ENCODE results near the gene CHST10.
"Not testable (repeated sequence)": the region's sequence is repeated elsewhere in the genome, so short reads cannot be mapped to it uniquely, and the experiment has no call there.

CHST10 gene

GRCh38 chr2:100392715-100393114 lies 24.8 kb downstream of the CHST10 start:
- no peak for DNase-seq (ENCODE audit: low read depth)

- DNase-seq (ENCODE audit: low read depth) = no peak
These were observed 25.5 kb downstream of the CHST10 start for GRCh38 chr2:100391735-100392515.

GRCh38 chr2:100390001-100390940 lies 27.2 kb downstream of the CHST10 start:
- no peak for DNase-seq (ENCODE audit: low read depth)

GRCh38 chr2:100388703-100389102 lies 28.8 kb downstream of the CHST10 start:
- DNase-seq (ENCODE audit: low read depth) = no peak

GRCh38 chr2:100383954-100384353 lies 33.5 kb downstream of the CHST10 start:
- no peak for DNase-seq (ENCODE audit: low read depth)

- no peak for DNase-seq (ENCODE audit: low read depth)
These were observed 34.2 kb downstream of the CHST10 start for GRCh38 chr2:100383306-100383705.

GRCh38 chr2:100381240-100381639 lies 36.2 kb downstream of the CHST10 start:
- peak; percentile 71 for DNase-seq (ENCODE audit: low read depth)

GRCh38 chr2:100380681-100381080 lies 36.8 kb downstream of the CHST10 start:
- no peak for DNase-seq (ENCODE audit: low read depth)

GRCh38 chr2:100376836-100377235 lies 40.6 kb downstream of the CHST10 start:
- DNase-seq (ENCODE audit: low read depth) = no peak

GRCh38 chr2:100367163-100367562 lies 50.3 kb downstream of the CHST10 start:
- DNase-seq (ENCODE audit: low read depth) = no peak

- DNase-seq (ENCODE audit: low read depth) = no peak
These were observed 52.0 kb downstream of the CHST10 start for GRCh38 chr2:100365434-100365833.

- DNase-seq (ENCODE audit: low read depth) = not testable (repeated sequence)
These were observed 55.2 kb downstream of the CHST10 start for GRCh38 chr2:100362269-100362668.

GRCh38 chr2:100359576-100359975 lies 57.9 kb downstream of the CHST10 start:
- DNase-seq (ENCODE audit: low read depth) = no peak

GRCh38 chr2:100358554-100358953 lies 58.9 kb downstream of the CHST10 start:
- no peak for DNase-seq (ENCODE audit: low read depth)

GRCh38 chr2:100352521-100352920 lies 64.9 kb downstream of the CHST10 start:
- no peak for DNase-seq (ENCODE audit: low read depth)

- no peak for DNase-seq (ENCODE audit: low read depth)
These were observed 66.7 kb downstream of the CHST10 start for GRCh38 chr2:100350661-100351185.

GRCh38 chr2:100345144-100345543 lies 72.3 kb downstream of the CHST10 start:
- not testable (repeated sequence) for DNase-seq (ENCODE audit: low read depth)

GRCh38 chr2:100344433-100344832 lies 73.0 kb downstream of the CHST10 start:
- no peak for DNase-seq (ENCODE audit: low read depth)

- DNase-seq (ENCODE audit: low read depth) = not testable (repeated sequence)
These were observed 75.0 kb downstream of the CHST10 start for GRCh38 chr2:100342466-100342865.
